H7 (cell line): ENCODE results near the gene TCF7. TPM values are rescaled to one million over a fixed set of nuclear protein-coding genes. Genes with fewer than 3 reads are reported as not detected.

ENCODE experiments used
- DNase-seq: peaks from one replicate; pipeline ENCODE4 v3.0.0; 2012
- H3K27me3 ChIP-seq: 2 replicates; pipeline ENCODE4 v1.6.0; 2011; ENCODE audit warnings: mild to moderate bottlenecking, low read length; ENCODE audit not compliant: control insufficient read depth, insufficient read depth
- H3K36me3 ChIP-seq: replicated peaks from 2 replicates; pipeline ENCODE4 v1.5.1; 2011; ENCODE audit warnings: low read length; ENCODE audit not compliant: control insufficient read depth, insufficient read depth
- H3K4me3 ChIP-seq: 2 replicates; pipeline ENCODE4 v1.5.1; 2011; ENCODE audit warnings: low read depth, mild to moderate bottlenecking, control low read depth, low read length, moderate library complexity; ENCODE audit not compliant: insufficient read depth
- total RNA-seq: library from RNA; depleted of rRNA; stranded (reverse); fragments of >200 nt; shearing (Covaris generic); gene quantifications from 2 replicates; pipeline ENCODE4 v1.2.3, GENCODE V29; 2014

The TCF7 gene
- total RNA-seq, 1 experiment from 2014 or later = 2.4 TPM

- peak; percentile 97 for DNase-seq
- Histone ChIP-seq H3K4me3 (peak overlapping the region; percentile 72), H3K36me3 (peaks cover 6% of the 10 kb centered on the region), H3K27me3 (peaks cover 27% of the 10 kb centered on the region)
Observed at GRCh38 chr5:134114886-134115805, 665 bp downstream of the TCF7 start.

- no peak for DNase-seq
- Histone ChIP-seq H3K27me3 (peaks cover 27% of the 10 kb centered on the region), H3K36me3 (peaks cover 6% of the 10 kb centered on the region), H3K4me3 (0 out of 2 replicates have a peak overlapping the region, but pooled peaks have one; percentile 7)
Observed at GRCh38 chr5:134115806-134116175, 1.3 kb downstream of the TCF7 start.

- Histone ChIP-seq H3K36me3 (peaks cover 6% of the 10 kb centered on the region), H3K27me3 (peaks cover 25% of the 10 kb centered on the region), H3K4me3 (no peak overlapping the region)
- no peak for DNase-seq
Observed at GRCh38 chr5:134116286-134116685, 1.8 kb downstream of the TCF7 start.

- no peak for DNase-seq
- peaks cover 6% of the 10 kb centered on the region for H3K36me3 ChIP-seq
- H3K4me3 ChIP-seq = no peak overlapping the region
- H3K27me3 ChIP-seq = peaks cover 18% of the 10 kb centered on the region
Observed at GRCh38 chr5:134116789-134117761, 2.6 kb downstream of the TCF7 start.

- no peak overlapping the region for H3K4me3 ChIP-seq
- no peak for DNase-seq
- peaks cover 6% of the 10 kb centered on the region for H3K36me3 ChIP-seq
- H3K27me3 ChIP-seq = peaks cover 8% of the 10 kb centered on the region
Observed at GRCh38 chr5:134118212-134118835, 3.8 kb downstream of the TCF7 start.

GRCh38 chr5:134119720-134120119, 5.2 kb downstream of the TCF7 start:
- Histone ChIP-seq H3K4me3 (no peak overlapping the region), H3K27me3 (no peaks in the 10 kb centered on the region), H3K36me3 (peaks cover 6% of the 10 kb centered on the region)
- no peak for DNase-seq

GRCh38 chr5:134120386-134121138, 6.1 kb downstream of the TCF7 start:
- Histone ChIP-seq H3K36me3 (peaks cover 6% of the 10 kb centered on the region), H3K4me3 (no peak overlapping the region), H3K27me3 (no peaks in the 10 kb centered on the region)
- DNase-seq = no peak

GRCh38 chr5:134122530-134122929, 8.0 kb downstream of the TCF7 start:
- no peak overlapping the region for H3K4me3 ChIP-seq
- H3K27me3 ChIP-seq = no peaks in the 10 kb centered on the region
- H3K36me3 ChIP-seq = no peaks in the 10 kb centered on the region; the same call in 1 of the 2 replicates
- DNase-seq = no peak

GRCh38 chr5:134123360-134123759, 8.9 kb downstream of the TCF7 start:
- no peak overlapping the region for H3K4me3 ChIP-seq
- DNase-seq = no peak
- no peaks in the 10 kb centered on the region for H3K27me3 ChIP-seq
- no peaks in the 10 kb centered on the region for H3K36me3 ChIP-seq

- H3K4me3 ChIP-seq = no peak overlapping the region
- DNase-seq = no peak
- no peaks in the 10 kb centered on the region for H3K27me3 ChIP-seq
- no peaks in the 10 kb centered on the region for H3K36me3 ChIP-seq
Observed at GRCh38 chr5:134124289-134125038, 10.0 kb downstream of the TCF7 start.

- no peak for DNase-seq
- Histone ChIP-seq H3K36me3 (no peaks in the 10 kb centered on the region; the same call in 1 of the 2 replicates), H3K4me3 (no peak overlapping the region), H3K27me3 (no peaks in the 10 kb centered on the region)
Observed at GRCh38 chr5:134125039-134126015, 10.8 kb downstream of the TCF7 start.

- no peaks in the 10 kb centered on the region for H3K27me3 ChIP-seq
- H3K4me3 ChIP-seq = no peak overlapping the region
- no peaks in the 10 kb centered on the region; the same call in 1 of the 2 replicates for H3K36me3 ChIP-seq
Observed at GRCh38 chr5:134127376-134127861, 12.9 kb downstream of the TCF7 start.

More at GRCh38 chr5:134127376-134127861, 12.9 kb downstream of the TCF7 start:
- no peak for DNase-seq
